ENCODE results near the gene TDRD3. TPM values are rescaled to one million over a fixed set of nuclear protein-coding genes. Genes with fewer than 3 reads are reported as not detected.

The TDRD3 gene
- total and polyA plus RNA-seq, 4 experiments from 2014 or later: 4.9 to 34.9 (median 18.9) TPM

DNA sequence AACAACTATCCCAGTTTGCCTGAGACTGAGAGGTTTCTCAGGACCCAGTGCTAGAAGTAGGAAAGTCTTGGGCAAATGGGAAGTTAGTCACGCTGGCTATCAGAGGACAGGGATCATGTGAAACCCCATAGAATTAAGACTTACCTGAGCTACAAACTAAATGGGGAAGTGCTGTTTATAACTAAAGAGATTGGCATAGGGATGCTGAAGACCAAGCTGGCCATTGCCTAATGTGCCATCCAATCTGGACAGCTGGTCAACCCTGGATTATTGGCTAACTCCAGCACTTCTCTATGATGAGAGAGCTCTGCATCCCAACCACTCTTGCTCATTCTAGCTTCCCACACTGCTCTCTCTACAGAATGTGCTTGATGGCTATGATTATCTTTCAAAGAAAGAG, 216.1 kb downstream of the TDRD3 start:
- Mint-ChIP-seq H3K36me3 (no peaks in the 10 kb centered on the region), H3K9me3 (peaks cover 0 to 4% (median 0%) of the 10 kb centered on the region in 8 donors), H3K27ac (no peak overlapping the region), H3K27me3 (peaks cover 4 to 9% of the 10 kb centered on the region in 2 donors), H3K4me3 (no peak overlapping the region), H3K4me1 (no peaks in the 10 kb centered on the region)
- CTCF ChIA-PET (ENCODE audit: partially characterized antibody): no interaction called here
- no peaks in the 10 kb centered on the region for H3K27me3 ChIP-seq (ENCODE audit: insufficient read depth, low read length)
- intact Hi-C loops (cut with micrococcal nuclease): no loop called here
- no peaks in the 10 kb centered on the region for H3K36me3 ChIP-seq (ENCODE audit: insufficient read depth, low read length)
- no peak overlapping the region for H3K4me3 ChIP-seq (ENCODE audit: low read length in 2 of 2)
- POLR2A ChIA-PET (ENCODE audit: partially characterized antibody): no interaction called here
- DNase-seq: no peak
- H3K27ac ChIP-seq (ENCODE audit: low read depth, low read length): no peak overlapping the region
- no peaks in the 10 kb centered on the region for H3K4me1 ChIP-seq (ENCODE audit: insufficient read depth, low read length)
- no peaks in the 10 kb centered on the region for H3K9me3 ChIP-seq (ENCODE audit: control insufficient read depth in 1 of 2, low read length in 2 of 2)

DNA sequence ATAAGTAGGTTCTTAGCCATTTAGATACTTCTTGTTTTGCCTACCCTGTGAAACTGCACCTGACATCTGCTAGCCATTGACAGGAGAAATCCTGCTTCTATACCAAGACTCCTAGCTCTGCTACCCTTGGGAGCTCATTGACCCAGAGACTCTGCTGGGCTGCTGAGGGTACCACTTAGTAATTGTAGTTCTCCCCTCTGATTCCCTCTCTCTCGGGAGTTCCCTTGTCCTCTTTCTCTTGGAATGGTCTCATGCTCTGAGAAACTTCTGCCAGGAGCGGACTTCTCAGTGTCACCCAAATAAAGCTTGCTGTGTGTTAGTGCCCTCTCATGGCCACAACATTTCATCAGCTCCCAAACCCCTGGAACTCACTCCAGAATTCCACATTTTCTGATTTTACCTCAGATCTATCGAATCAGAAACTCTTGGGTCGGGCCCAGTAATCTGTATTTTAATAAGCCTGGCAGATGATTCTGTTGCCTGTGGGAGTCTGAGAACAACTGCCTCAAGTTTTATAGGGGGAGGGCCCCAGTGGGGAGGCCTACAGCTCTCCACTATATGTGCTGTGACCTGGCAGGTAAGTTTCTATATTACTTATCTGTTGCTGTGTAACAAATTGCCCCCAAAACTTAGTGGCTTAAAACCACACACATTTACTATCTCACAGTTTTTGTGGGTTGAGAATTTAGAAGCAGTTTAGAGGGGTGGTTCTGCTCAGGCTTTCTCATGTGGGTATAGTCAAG, 221.1 kb downstream of the TDRD3 start:
- H3K27me3 Mint-ChIP-seq: peaks cover 4 to 12% of the 10 kb centered on the region in 2 donors
- Histone ChIP-seq H3K27me3 (ENCODE audit: insufficient read depth, low read length) (no peaks in the 10 kb centered on the region), H3K27ac (ENCODE audit: low read depth, low read length) (no peak overlapping the region), H3K36me3 (ENCODE audit: insufficient read depth, low read length) (no peaks in the 10 kb centered on the region), H3K4me3 (ENCODE audit: low read length in 2 of 2) (no peak overlapping the region), H3K4me1 (ENCODE audit: insufficient read depth, low read length) (no peaks in the 10 kb centered on the region), H3K9me3 (ENCODE audit: control insufficient read depth in 1 of 2, low read length in 2 of 2) (no peaks in the 10 kb centered on the region)
- DNase-seq: no peak
- ChIA-PET POLR2A (ENCODE audit: partially characterized antibody) (no interaction called here), CTCF (ENCODE audit: partially characterized antibody) (no interaction called here)
- no peaks in the 10 kb centered on the region for H3K36me3 Mint-ChIP-seq
- peaks cover 0 to 4% (median 0%) of the 10 kb centered on the region in 8 donors for H3K9me3 Mint-ChIP-seq
- intact Hi-C loops (cut with micrococcal nuclease): no loop called here
- no peaks in the 10 kb centered on the region for H3K4me1 Mint-ChIP-seq
- H3K4me3 Mint-ChIP-seq: no peak overlapping the region
- no peak overlapping the region for H3K27ac Mint-ChIP-seq

DNA sequence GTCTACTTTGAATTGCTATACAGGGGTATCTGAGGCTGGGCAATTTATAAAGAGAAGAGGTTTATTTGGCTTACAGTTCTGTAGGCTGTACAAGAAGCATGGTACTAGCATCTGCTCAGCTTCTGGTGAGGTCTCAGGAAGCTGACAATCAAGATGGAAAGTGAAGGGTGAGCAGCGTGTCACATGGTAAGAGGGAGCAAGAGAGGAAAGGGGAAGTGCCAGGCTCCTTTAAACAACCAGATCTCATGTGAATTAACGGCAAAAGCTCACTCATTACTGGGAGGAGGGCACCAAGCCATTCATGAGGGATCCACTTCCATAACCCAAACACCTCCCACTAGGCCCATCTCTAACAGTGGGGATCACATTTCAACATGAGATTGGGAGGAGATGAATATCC, 222.4 kb downstream of the TDRD3 start:
- POLR2A ChIA-PET (ENCODE audit: partially characterized antibody): no interaction called here
- H3K27me3 ChIP-seq (ENCODE audit: insufficient read depth, low read length): no peaks in the 10 kb centered on the region
- H3K36me3 Mint-ChIP-seq: no peaks in the 10 kb centered on the region
- H3K9me3 Mint-ChIP-seq: peaks cover 0 to 2% (median 0%) of the 10 kb centered on the region in 8 donors
- no peaks in the 10 kb centered on the region for H3K9me3 ChIP-seq (ENCODE audit: control insufficient read depth in 1 of 2, low read length in 2 of 2)
- CTCF ChIA-PET (ENCODE audit: partially characterized antibody): no interaction called here
- H3K4me1 Mint-ChIP-seq: no peaks in the 10 kb centered on the region
- intact Hi-C loops (cut with micrococcal nuclease): no loop called here
- no peaks in the 10 kb centered on the region for H3K36me3 ChIP-seq (ENCODE audit: insufficient read depth, low read length)
- no peak overlapping the region for H3K4me3 ChIP-seq (ENCODE audit: low read length in 2 of 2)
- H3K4me1 ChIP-seq (ENCODE audit: insufficient read depth, low read length): no peaks in the 10 kb centered on the region
- DNase-seq: no peak
- H3K27me3 Mint-ChIP-seq: peaks cover 3 to 9% of the 10 kb centered on the region in 2 donors
- no peak overlapping the region for H3K4me3 Mint-ChIP-seq
- no peak overlapping the region for H3K27ac ChIP-seq (ENCODE audit: low read depth, low read length)
- H3K27ac Mint-ChIP-seq: peak overlapping the region in 1 of 7 donors; percentile 65

- Histone ChIP-seq H3K4me3 (ENCODE audit: low read length in 2 of 2) (no peak overlapping the region), H3K4me1 (ENCODE audit: insufficient read depth, low read length) (no peaks in the 10 kb centered on the region), H3K9me3 (ENCODE audit: control insufficient read depth in 1 of 2, low read length in 2 of 2) (no peaks in the 10 kb centered on the region), H3K27me3 (ENCODE audit: insufficient read depth, low read length) (no peaks in the 10 kb centered on the region), H3K36me3 (ENCODE audit: insufficient read depth, low read length) (no peaks in the 10 kb centered on the region), H3K27ac (ENCODE audit: low read depth, low read length) (no peak overlapping the region)
- no peaks in the 10 kb centered on the region for H3K4me1 Mint-ChIP-seq
- ChIA-PET POLR2A (ENCODE audit: partially characterized antibody) (no interaction called here), CTCF (ENCODE audit: partially characterized antibody) (no interaction called here)
- H3K27me3 Mint-ChIP-seq: peaks cover 0 to 8% of the 10 kb centered on the region in 2 donors
- peaks cover 0 to 2% (median 0%) of the 10 kb centered on the region in 8 donors for H3K9me3 Mint-ChIP-seq
- no peak overlapping the region for H3K27ac Mint-ChIP-seq
- DNase-seq: no peak
- no peaks in the 10 kb centered on the region for H3K36me3 Mint-ChIP-seq
- intact Hi-C loops (cut with micrococcal nuclease): no loop called here
- no peak overlapping the region for H3K4me3 Mint-ChIP-seq
These were observed 223.8 kb downstream of the TDRD3 start for GRCh38 chr13:60620611-60621395.

DNA sequence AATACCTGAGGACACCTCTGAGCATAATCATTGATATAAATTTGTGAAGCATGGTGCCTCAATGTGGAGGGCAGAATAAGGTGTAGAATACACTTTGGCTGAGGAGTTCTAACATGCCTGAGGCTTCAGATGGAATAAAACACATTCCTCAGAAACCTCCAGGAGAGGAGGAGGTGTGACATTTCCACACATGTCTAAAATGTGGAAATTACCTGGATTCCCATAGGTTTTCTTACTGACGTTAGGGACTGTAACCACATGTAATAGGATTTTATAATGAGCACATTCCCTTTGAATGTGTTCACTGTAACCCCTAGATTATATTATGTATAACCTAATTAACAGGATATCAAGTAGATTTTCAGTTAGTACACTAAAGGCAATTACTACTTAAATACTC, 226.1 kb downstream of the TDRD3 start:
- DNase-seq: no peak
- no peaks in the 10 kb centered on the region for H3K27me3 ChIP-seq (ENCODE audit: insufficient read depth, low read length)
- no peaks in the 10 kb centered on the region for H3K9me3 ChIP-seq (ENCODE audit: control insufficient read depth in 1 of 2, low read length in 2 of 2)
- intact Hi-C loops (cut with micrococcal nuclease): no loop called here
- H3K36me3 Mint-ChIP-seq: no peaks in the 10 kb centered on the region
- H3K4me1 ChIP-seq (ENCODE audit: insufficient read depth, low read length): no peaks in the 10 kb centered on the region
- no peaks in the 10 kb centered on the region for H3K36me3 ChIP-seq (ENCODE audit: insufficient read depth, low read length)
- H3K27ac ChIP-seq (ENCODE audit: low read depth, low read length): no peak overlapping the region
- no peak overlapping the region for H3K4me3 Mint-ChIP-seq
- no peak overlapping the region for H3K4me3 ChIP-seq (ENCODE audit: low read length in 2 of 2)
- ChIA-PET CTCF (ENCODE audit: partially characterized antibody) (no interaction called here), POLR2A (ENCODE audit: partially characterized antibody) (no interaction called here)
- H3K9me3 Mint-ChIP-seq: peaks cover 0 to 2% (median 0%) of the 10 kb centered on the region in 8 donors
- H3K4me1 Mint-ChIP-seq: no peaks in the 10 kb centered on the region
- H3K27me3 Mint-ChIP-seq: peaks cover 0 to 3% of the 10 kb centered on the region in 2 donors
- no peak overlapping the region for H3K27ac Mint-ChIP-seq

Other genes starting within 250 kb of the TDRD3 start
- gene DIAPH3, start 233.3 kb upstream of the TDRD3 start, total RNA-seq: not detected
- gene DIAPH3, start 233.3 kb upstream of the TDRD3 start, polyA plus RNA-seq: under 1 TPM in 1 of 2 donors, not detected in 1; 0.03 TPM

All from CD4-positive, alpha-beta memory T cell (primary cell).